ENCODE results near the gene WARS2. TPM values are rescaled to one million over a fixed set of nuclear protein-coding genes. Genes with fewer than 3 reads are reported as not detected.

The WARS2 gene
- total and polyA plus RNA-seq, 3 donors from 2014 or later = 16.8 to 28.2 (median 20.2) TPM

DNA sequence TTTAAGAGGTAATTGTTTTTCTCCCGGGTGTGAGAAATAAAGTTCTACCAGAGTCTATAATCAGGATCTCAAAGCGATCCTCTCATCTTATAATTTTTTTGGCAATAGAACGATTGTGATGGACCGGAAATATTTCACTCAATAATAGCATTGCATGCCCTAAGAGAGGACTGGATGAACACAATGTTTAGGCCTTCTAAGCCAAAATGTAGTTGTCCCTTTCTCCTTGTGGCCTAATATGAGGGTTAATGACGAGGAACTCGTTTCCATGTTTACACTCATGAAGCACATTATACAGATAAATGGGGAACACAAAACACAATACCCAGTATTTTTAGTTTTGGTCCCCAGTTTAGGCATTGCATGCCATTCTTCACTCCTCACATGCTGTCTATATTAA is 158.2 kb downstream of the WARS2 start:
- DNase-seq = no peak
- no peak for TF ChIP-seq POLR2A (IDR thresholded peaks at IDR 0.05)
- TF ChIP-seq, protein P1, sequence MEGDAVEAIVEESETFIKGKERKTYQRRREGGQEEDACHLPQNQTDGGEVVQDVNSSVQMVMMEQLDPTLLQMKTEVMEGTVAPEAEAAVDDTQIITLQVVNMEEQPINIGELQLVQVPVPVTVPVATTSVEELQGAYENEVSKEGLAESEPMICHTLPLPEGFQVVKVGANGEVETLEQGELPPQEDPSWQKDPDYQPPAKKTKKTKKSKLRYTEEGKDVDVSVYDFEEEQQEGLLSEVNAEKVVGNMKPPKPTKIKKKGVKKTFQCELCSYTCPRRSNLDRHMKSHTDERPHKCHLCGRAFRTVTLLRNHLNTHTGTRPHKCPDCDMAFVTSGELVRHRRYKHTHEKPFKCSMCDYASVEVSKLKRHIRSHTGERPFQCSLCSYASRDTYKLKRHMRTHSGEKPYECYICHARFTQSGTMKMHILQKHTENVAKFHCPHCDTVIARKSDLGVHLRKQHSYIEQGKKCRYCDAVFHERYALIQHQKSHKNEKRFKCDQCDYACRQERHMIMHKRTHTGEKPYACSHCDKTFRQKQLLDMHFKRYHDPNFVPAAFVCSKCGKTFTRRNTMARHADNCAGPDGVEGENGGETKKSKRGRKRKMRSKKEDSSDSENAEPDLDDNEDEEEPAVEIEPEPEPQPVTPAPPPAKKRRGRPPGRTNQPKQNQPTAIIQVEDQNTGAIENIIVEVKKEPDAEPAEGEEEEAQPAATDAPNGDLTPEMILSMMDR (IDR thresholded peaks at IDR 0.05) = no peak
- WGBS, 2 donors = 54 to 57% methylated on average over 6 of the region's 6 CpGs
- H3K4me1 ChIP-seq = peaks cover under 1% of the 10 kb centered on the region
- intact Hi-C loops (cut with DNase I; ENCODE audit: low total_unique reads) = no loop called here
- H3K27ac ChIP-seq = no peak overlapping the region
- no peaks in the 10 kb centered on the region for H3K27me3 ChIP-seq
- H3K9me3 ChIP-seq = no peaks in the 10 kb centered on the region
- no peak overlapping the region for H3K4me3 ChIP-seq
- H3K36me3 ChIP-seq (ENCODE audit: low read depth, missing control alignments) = no peaks in the 10 kb centered on the region

DNA sequence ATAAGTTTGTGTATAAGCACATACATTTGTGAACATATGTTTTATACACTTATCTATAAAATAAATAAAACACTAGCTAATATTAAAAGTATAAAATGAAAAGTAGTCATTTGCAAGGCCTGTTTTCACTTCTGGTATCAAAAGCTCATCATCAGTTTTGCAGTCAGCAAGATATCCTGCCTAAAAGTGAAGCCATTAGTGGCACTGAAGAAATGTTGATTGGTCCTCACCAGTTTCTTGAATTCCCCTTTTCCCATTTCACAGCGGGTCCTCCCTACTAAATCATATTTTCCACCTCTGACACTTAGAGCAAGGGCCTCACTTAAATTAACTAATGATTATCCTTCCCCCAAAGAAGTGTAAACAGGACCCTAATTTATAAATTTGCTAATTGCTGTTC is 159.0 kb downstream of the WARS2 start:
- Histone ChIP-seq H3K9me3 (no peaks in the 10 kb centered on the region), H3K27ac (no peak overlapping the region), H3K36me3 (ENCODE audit: low read depth, missing control alignments) (no peaks in the 10 kb centered on the region), H3K4me1 (no peaks in the 10 kb centered on the region), H3K27me3 (no peaks in the 10 kb centered on the region), H3K4me3 (no peak overlapping the region)
- WGBS, 2 donors = 44 to 61% methylated on average over 1 of the region's 1 CpG
- intact Hi-C loops (cut with DNase I; ENCODE audit: low total_unique reads) = no loop called here
- DNase-seq = no peak
- TF ChIP-seq, protein P1 (IDR thresholded peaks at IDR 0.05) = no peak
- TF ChIP-seq POLR2A (IDR thresholded peaks at IDR 0.05) = no peak

Small RNAs within 50 kb of the gene (small RNA-seq; reads per million reads assigned to genes)
- 0 reads per million in 2 donors for gene AL139420.2

Other genes starting within 250 kb of the WARS2 start
- under 1 TPM; 0.63 to 0.74 TPM for gene TBX15, start 152.3 kb downstream of the WARS2 start, total RNA-seq
- gene TBX15, start 152.3 kb downstream of the WARS2 start, polyA plus RNA-seq (ENCODE audit: insufficient read depth, low read depth, low replicate concordance) = 1.5 TPM
- gene HAO2, start 228.1 kb upstream of the WARS2 start, total RNA-seq = not detected
- gene HAO2, start 228.1 kb upstream of the WARS2 start, polyA plus RNA-seq (ENCODE audit: insufficient read depth, low read depth, low replicate concordance) = not detected

All from testis (tissue), 3 donors.